ENCODE results near the gene ADPGK. TPM values are rescaled to one million over a fixed set of nuclear protein-coding genes. Genes with fewer than 3 reads are reported as not detected.

Gene ADPGK
- total and polyA plus RNA-seq, 4 donors, result 53.9 to 102 (median 92.4) TPM

DNA sequence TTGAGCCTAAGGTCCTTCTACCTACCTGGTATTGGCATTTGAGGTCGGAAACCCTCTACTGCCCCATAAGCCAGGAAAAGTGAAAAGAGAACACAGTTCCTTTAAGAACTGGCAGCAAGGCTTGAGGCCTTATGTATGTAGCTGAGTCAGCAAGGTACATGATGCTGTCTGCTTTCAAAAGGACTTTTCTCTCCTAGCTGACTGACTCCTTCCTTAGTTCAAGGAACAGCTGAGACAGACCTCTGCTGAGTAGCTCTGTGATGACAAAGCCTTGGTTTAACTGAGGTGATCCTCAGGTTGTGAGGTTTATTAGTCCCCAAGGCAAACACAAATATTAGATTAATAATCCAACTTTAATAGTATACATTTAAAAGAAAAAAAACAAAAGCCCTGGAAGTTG is 45.8 kb downstream of the ADPGK start:
- peaks cover 9 to 41% (median 31%) of the 10 kb centered on the region in 4 donors for H3K36me3 ChIP-seq (ENCODE audit: control insufficient read depth in 4 of 4, insufficient read depth in 4 of 4, low read length in 4 of 4)
- 98 to 100% methylated on average over 1 of the region's 1 CpG for WGBS, 2 donors
- H3K9me3 ChIP-seq (ENCODE audit: control insufficient read depth in 4 of 4, insufficient read depth in 3 of 4, low read length in 3 of 4), result no peaks in the 10 kb centered on the region
- no peak overlapping the region for H3K4me3 ChIP-seq
- no peaks in the 10 kb centered on the region for H3K27me3 ChIP-seq (ENCODE audit: control insufficient read depth in 3 of 3, insufficient read depth in 3 of 3, low read length in 2 of 3)
- no peaks in the 10 kb centered on the region for H3K4me1 ChIP-seq (ENCODE audit: control insufficient read depth in 5 of 5, insufficient read depth in 5 of 5, low read length in 5 of 5)
- H3K27ac ChIP-seq (ENCODE audit: low read depth in 1 of 2, low read length in 1 of 2), result no peak overlapping the region
- no peak overlapping the region for H3K9ac ChIP-seq (ENCODE audit: insufficient read depth in 1 of 2, low read length in 2 of 2)
- ATAC-seq (ENCODE audit: insufficient read depth, low FRiP score) (no peak), DNase-seq (no peak)
- TF ChIP-seq, protein P1, sequence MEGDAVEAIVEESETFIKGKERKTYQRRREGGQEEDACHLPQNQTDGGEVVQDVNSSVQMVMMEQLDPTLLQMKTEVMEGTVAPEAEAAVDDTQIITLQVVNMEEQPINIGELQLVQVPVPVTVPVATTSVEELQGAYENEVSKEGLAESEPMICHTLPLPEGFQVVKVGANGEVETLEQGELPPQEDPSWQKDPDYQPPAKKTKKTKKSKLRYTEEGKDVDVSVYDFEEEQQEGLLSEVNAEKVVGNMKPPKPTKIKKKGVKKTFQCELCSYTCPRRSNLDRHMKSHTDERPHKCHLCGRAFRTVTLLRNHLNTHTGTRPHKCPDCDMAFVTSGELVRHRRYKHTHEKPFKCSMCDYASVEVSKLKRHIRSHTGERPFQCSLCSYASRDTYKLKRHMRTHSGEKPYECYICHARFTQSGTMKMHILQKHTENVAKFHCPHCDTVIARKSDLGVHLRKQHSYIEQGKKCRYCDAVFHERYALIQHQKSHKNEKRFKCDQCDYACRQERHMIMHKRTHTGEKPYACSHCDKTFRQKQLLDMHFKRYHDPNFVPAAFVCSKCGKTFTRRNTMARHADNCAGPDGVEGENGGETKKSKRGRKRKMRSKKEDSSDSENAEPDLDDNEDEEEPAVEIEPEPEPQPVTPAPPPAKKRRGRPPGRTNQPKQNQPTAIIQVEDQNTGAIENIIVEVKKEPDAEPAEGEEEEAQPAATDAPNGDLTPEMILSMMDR (IDR thresholded peaks at IDR 0.05; ENCODE audit: control extremely low read depth, extremely low read depth), result no peak

DNA sequence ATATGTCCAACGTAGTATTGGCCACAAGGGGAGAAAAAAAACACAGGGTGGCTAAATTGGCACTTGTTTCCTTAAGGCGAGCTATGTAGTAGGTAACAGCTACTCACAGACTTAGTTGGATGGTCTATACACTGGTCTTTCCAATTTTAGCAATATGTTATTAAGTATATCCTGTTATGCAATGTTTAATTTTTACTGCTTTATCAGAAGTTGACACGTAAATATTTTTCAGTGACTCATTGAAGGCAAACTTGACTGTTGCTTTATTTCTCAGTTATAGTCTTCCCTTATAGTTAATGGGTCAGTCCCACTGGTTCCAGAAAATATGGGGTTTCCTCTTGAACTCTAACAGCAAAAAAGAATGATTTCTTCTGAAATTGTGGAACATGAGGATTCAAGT is 46.5 kb downstream of the ADPGK start:
- TF ChIP-seq, protein P1 (IDR thresholded peaks at IDR 0.05; ENCODE audit: control extremely low read depth, extremely low read depth), result no peak
- H3K4me1 ChIP-seq (ENCODE audit: control insufficient read depth in 5 of 5, insufficient read depth in 5 of 5, low read length in 5 of 5), result no peaks in the 10 kb centered on the region
- no peak overlapping the region for H3K9ac ChIP-seq (ENCODE audit: insufficient read depth in 1 of 2, low read length in 2 of 2)
- H3K9me3 ChIP-seq (ENCODE audit: control insufficient read depth in 4 of 4, insufficient read depth in 3 of 4, low read length in 3 of 4), result no peaks in the 10 kb centered on the region
- ATAC-seq (ENCODE audit: insufficient read depth, low FRiP score) (no peak), DNase-seq (no peak)
- peaks cover 9 to 41% (median 32%) of the 10 kb centered on the region in 4 donors for H3K36me3 ChIP-seq (ENCODE audit: control insufficient read depth in 4 of 4, insufficient read depth in 4 of 4, low read length in 4 of 4)
- WGBS, 2 donors, result 84% methylated on average over 3 of the region's 3 CpGs
- H3K27me3 ChIP-seq (ENCODE audit: control insufficient read depth in 3 of 3, insufficient read depth in 3 of 3, low read length in 2 of 3), result no peaks in the 10 kb centered on the region
- no peak overlapping the region for H3K4me3 ChIP-seq
- H3K27ac ChIP-seq (ENCODE audit: low read depth in 1 of 2, low read length in 1 of 2), result no peak overlapping the region

DNA sequence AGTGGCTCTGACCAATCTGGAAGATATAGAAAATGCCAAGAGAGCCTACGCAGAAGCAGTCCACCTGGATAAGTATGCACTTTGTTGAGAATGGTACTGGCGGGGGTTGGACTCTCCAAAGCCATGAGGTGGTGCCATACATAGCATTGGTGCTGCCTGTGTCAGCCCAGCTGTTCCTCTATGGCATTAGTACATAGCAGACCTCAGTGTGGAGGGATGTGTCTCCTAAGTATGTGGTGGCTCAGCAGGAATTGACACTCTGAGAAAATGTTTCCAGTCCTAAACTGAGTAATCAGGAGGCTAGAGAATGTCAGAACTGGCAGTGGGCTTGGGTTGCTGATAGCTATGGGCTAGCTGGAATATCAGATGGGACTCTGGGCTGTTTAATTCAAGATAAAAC is 48.4 kb downstream of the ADPGK start:
- DNase-seq (no peak), ATAC-seq (ENCODE audit: insufficient read depth, low FRiP score) (no peak)
- no peaks in the 10 kb centered on the region for H3K27me3 ChIP-seq (ENCODE audit: control insufficient read depth in 3 of 3, insufficient read depth in 3 of 3, low read length in 2 of 3)
- peaks cover 14 to 39% (median 28%) of the 10 kb centered on the region in 4 donors for H3K36me3 ChIP-seq (ENCODE audit: control insufficient read depth in 4 of 4, insufficient read depth in 4 of 4, low read length in 4 of 4)
- H3K4me3 ChIP-seq, result no peak overlapping the region
- no peaks in the 10 kb centered on the region for H3K9me3 ChIP-seq (ENCODE audit: control insufficient read depth in 4 of 4, insufficient read depth in 3 of 4, low read length in 3 of 4)
- H3K9ac ChIP-seq (ENCODE audit: insufficient read depth in 1 of 2, low read length in 2 of 2), result no peak overlapping the region
- WGBS, 2 donors, result 97 to 100% methylated on average over 2 of the region's 2 CpGs
- H3K4me1 ChIP-seq (ENCODE audit: control insufficient read depth in 5 of 5, insufficient read depth in 5 of 5, low read length in 5 of 5), result no peaks in the 10 kb centered on the region
- H3K27ac ChIP-seq (ENCODE audit: low read depth in 1 of 2, low read length in 1 of 2), result no peak overlapping the region
- TF ChIP-seq, protein P1 (IDR thresholded peaks at IDR 0.05; ENCODE audit: control extremely low read depth, extremely low read depth), result no peak
